IMR-90 (cell line): Measurements from ENCODE around the gene NDUFS3. TPM values are rescaled to one million over a fixed set of nuclear protein-coding genes. Genes with fewer than 3 reads are reported as not detected.

ENCODE experiments used
- ATAC-seq: fragments of 200-7000 bp; cut with Tn5 transposase; 2 replicates; pipeline ENCODE4 v1.9.1; 2020; ENCODE audit warnings: low read depth, mild to moderate bottlenecking, moderate library complexity
- BruUV-seq: library from RNA; stranded (reverse); fragments of 400-500 nt; replicated peaks from 2 replicates; lab custom pipeline; 2021; lab: Mats Ljungman, UMichigan
- CTCF ChIA-PET: fragments of 300-600 bp; formaldehyde crosslinking; extraction: SDS; loops from one replicate; lab custom pipeline; 2021; ENCODE audit warnings: antibody characterized with exemption; lab: Yijun Ruan, JAX
- POLR2A ChIA-PET: fragments of 300-600 bp; sonication (Branson Sonifier 250); formaldehyde crosslinking; loops from one replicate; lab custom pipeline; 2022; ENCODE audit warnings: antibody characterized with exemption; ENCODE audit not compliant: unreplicated experiment; lab: Charles Lee
- DNase-seq: peaks from one replicate; pipeline ENCODE4 v3.0.0; 2013
- H2AFZ ChIP-seq: replicated peaks from 2 replicates; pipeline ENCODE3; 2013; ENCODE audit warnings: low read length, mild to moderate bottlenecking; ENCODE audit not compliant: poor library complexity
- H2AK5ac ChIP-seq: 2 replicates; pipeline ENCODE4 v1.6.1; 2013; ENCODE audit warnings: low read depth, low read length, inconsistent platforms
- H2AK9ac ChIP-seq: replicated peaks from 2 replicates; pipeline ENCODE3; 2013; ENCODE audit warnings: mild to moderate bottlenecking, low read depth, low read length, moderate library complexity; ENCODE audit not compliant: poor library complexity
- H2BK120ac ChIP-seq: 2 replicates; pipeline ENCODE4 v1.6.1; 2013; ENCODE audit warnings: low read depth, low read length, inconsistent platforms
- H2BK15ac ChIP-seq: 3 replicates; pipeline ENCODE4 v1.6.1; 2013; ENCODE audit warnings: low read depth, low read length, inconsistent platforms
- H2BK20ac ChIP-seq: 2 replicates; pipeline ENCODE4 v1.6.1; 2013; ENCODE audit warnings: low read depth, mild to moderate bottlenecking, inconsistent platforms, low read length, moderate library complexity
- H2BK5ac ChIP-seq: 2 replicates; pipeline ENCODE4 v1.6.1; 2013; ENCODE audit warnings: mild to moderate bottlenecking, low read depth, low read length, inconsistent platforms; ENCODE audit not compliant: poor library complexity, severe bottlenecking
- H3K14ac ChIP-seq: replicated peaks from 2 replicates; pipeline ENCODE4 v1.6.1; 2013; ENCODE audit warnings: low read depth, low read length, inconsistent platforms
- H3K18ac ChIP-seq: 2 replicates; pipeline ENCODE4 v1.6.1; 2013; ENCODE audit warnings: low read depth, low read length, control low read depth
- H3K23ac ChIP-seq: 2 replicates; pipeline ENCODE4 v1.6.1; 2013; ENCODE audit warnings: low read depth, low read length, inconsistent platforms
- H3K27ac ChIP-seq: 2 replicates; pipeline ENCODE4 v1.5.1; 2013; ENCODE audit warnings: mild to moderate bottlenecking, control low read depth, low read length; ENCODE audit not compliant: insufficient read depth
- H3K27me3 ChIP-seq: 2 replicates; pipeline ENCODE4 v1.6.1; 2013; ENCODE audit warnings: low read length; ENCODE audit not compliant: control insufficient read depth, insufficient read depth
- H3K36me3 ChIP-seq: 2 replicates; pipeline ENCODE4 v1.6.1; 2013; ENCODE audit warnings: low read length, mixed read lengths; ENCODE audit not compliant: control insufficient read depth, insufficient read depth
- H3K4ac ChIP-seq: 2 replicates; pipeline ENCODE4 v1.6.1; 2013; ENCODE audit warnings: low read depth, low read length, inconsistent platforms
- H3K4me1 ChIP-seq: 2 replicates; pipeline ENCODE4 v1.6.1; 2013; ENCODE audit warnings: low read length, mixed read lengths; ENCODE audit not compliant: control insufficient read depth, insufficient read depth
- H3K4me2 ChIP-seq: 2 replicates; pipeline ENCODE4 v1.6.1; 2013; ENCODE audit warnings: low read depth, mild to moderate bottlenecking, control low read depth, low read length, moderate library complexity
- H3K4me3 ChIP-seq: 2 replicates; pipeline ENCODE4 v1.5.1; 2013; ENCODE audit warnings: low read depth, mild to moderate bottlenecking, control low read depth, low read length, moderate library complexity; ENCODE audit not compliant: insufficient read depth
- H3K56ac ChIP-seq: 2 replicates; pipeline ENCODE4 v1.6.1; 2013; ENCODE audit warnings: low read length, inconsistent platforms; ENCODE audit not compliant: insufficient read depth; ENCODE audit errors: extremely low read depth
- H3K79me1 ChIP-seq, 2 experiments: 2 replicates each; pipeline ENCODE4 v1.6.1; 2013; ENCODE audit warnings: low read length in 2 of 2, inconsistent platforms in 1 of 2, low read depth in 1 of 2
- H3K9ac ChIP-seq: 2 replicates; pipeline ENCODE4 v1.6.1; 2013; ENCODE audit warnings: low read depth, low read length, control low read depth
- H3K9me1 ChIP-seq: 2 replicates; pipeline ENCODE4 v1.6.1; 2013; ENCODE audit warnings: low read length, inconsistent platforms; ENCODE audit not compliant: insufficient read depth
- H3K9me3 ChIP-seq: 2 replicates; pipeline ENCODE4 v1.6.1; 2013; ENCODE audit warnings: low read length; ENCODE audit not compliant: control insufficient read depth, insufficient read depth
- H4K20me1 ChIP-seq: 2 replicates; pipeline ENCODE4 v1.6.1; 2013; ENCODE audit warnings: low read length, inconsistent platforms; ENCODE audit not compliant: insufficient read depth
- H4K5ac ChIP-seq: 2 replicates; pipeline ENCODE4 v1.6.1; 2013; ENCODE audit warnings: mild to moderate bottlenecking, low read depth, low read length, control low read depth
- H4K8ac ChIP-seq, 2 experiments: 2 replicates each; pipeline ENCODE4 v1.6.1; 2013; ENCODE audit warnings: low read depth in 2 of 2, low read length in 2 of 2, control low read depth in 1 of 2, inconsistent platforms in 1 of 2
- H4K91ac ChIP-seq: 2 replicates; pipeline ENCODE4 v1.6.1; 2013; ENCODE audit warnings: low read depth, low read length, inconsistent platforms; ENCODE audit not compliant: insufficient read depth
- BHLHE40 ChIP-seq: fragments of 150-350 bp; IDR thresholded peaks from 2 replicates; pipeline ENCODE4 v1.6.1; 2016; ENCODE audit warnings: mild to moderate bottlenecking, low read depth, low read length
- CEBPB ChIP-seq: IDR thresholded peaks from 2 replicates; pipeline ENCODE4 v1.6.1; 2012; ENCODE audit warnings: low read depth, low read length, improper control_type of control experiment
- CHD1 ChIP-seq: IDR thresholded peaks from 2 replicates; pipeline ENCODE4 v1.6.1; 2012; ENCODE audit warnings: low read depth, low read length, improper control_type of control experiment
- FOS ChIP-seq: fragments of 150-350 bp; IDR thresholded peaks from 2 replicates; pipeline ENCODE4 v1.6.1; 2016; ENCODE audit warnings: low read depth, low read length
- MAFK ChIP-seq: IDR thresholded peaks from 2 replicates; pipeline ENCODE4 v1.6.1; 2012; ENCODE audit warnings: low read depth, low read length, improper control_type of control experiment
- MAZ ChIP-seq: IDR thresholded peaks from 2 replicates; pipeline ENCODE4 v1.6.1; 2012; ENCODE audit warnings: low read depth, mild to moderate bottlenecking, low read length, improper control_type of control experiment, moderate library complexity, borderline replicate concordance
- MXI1 ChIP-seq: IDR thresholded peaks from 2 replicates; pipeline ENCODE4 v1.6.1; 2012; ENCODE audit warnings: low read depth, mild to moderate bottlenecking, low read length, moderate library complexity, borderline replicate concordance
- NFE2L2 ChIP-seq: fragments of 150-350 bp; IDR thresholded peaks from 2 replicates; pipeline ENCODE4 v1.6.1; 2016; ENCODE audit warnings: low read depth, mild to moderate bottlenecking, low read length
- POLR2A ChIP-seq: IDR thresholded peaks from 2 replicates; pipeline ENCODE4 v1.6.1; 2012; ENCODE audit warnings: mild to moderate bottlenecking, low read depth, low read length
- RAD21 ChIP-seq: IDR thresholded peaks from 2 replicates; pipeline ENCODE4 v1.6.1; 2012; ENCODE audit warnings: low read length, improper control_type of control experiment
- RCOR1 ChIP-seq: IDR thresholded peaks from 2 replicates; pipeline ENCODE4 v1.6.1; 2012; ENCODE audit warnings: mild to moderate bottlenecking, low read length, improper control_type of control experiment; ENCODE audit not compliant: insufficient replicate concordance
- RFX5 ChIP-seq: IDR thresholded peaks from 2 replicates; pipeline ENCODE4 v1.8.0; 2012; ENCODE audit warnings: low read depth, mild to moderate bottlenecking, low read length, moderate library complexity
- USF2 ChIP-seq: fragments of 150-350 bp; IDR thresholded peaks from 2 replicates; pipeline ENCODE4 v1.6.1; 2017; ENCODE audit warnings: mild to moderate bottlenecking, antibody characterized with exemption, low read length, low read depth
- WGBS, 2 experiments: methylation state at CpG; one replicate each; pipeline versions ENCODE4 v1.1.5 to v1.1.7; 2013; ENCODE audit warnings: missing lambda C conversion rate in 2 of 2; ENCODE audit not compliant: insufficient read length in 1 of 2; ENCODE audit errors: extremely low coverage in 2 of 2; 5-methylcytosine and 5-hydroxymethylcytosine counted together
- dilution Hi-C: fragments of 300-500 bp; cut with HindIII; formaldehyde crosslinking; loops from one replicate; pipeline ENCODE4 v1.14.3; 2018; ENCODE audit warnings: low sequenced_read_pairs; ENCODE audit not compliant: unreplicated experiment
- in situ Hi-C: fragments of 300-500 bp; cut with MboI; formaldehyde crosslinking; loops from 3 replicates; pipeline ENCODE4 v1.14.3; 2019; ENCODE audit warnings: low sequenced_read_pairs, inconsistent platforms, mixed read lengths
- intact Hi-C: fragments of 100-400 bp; cut with micrococcal nuclease; formaldehyde crosslinking; loops from 2 replicates; pipeline ENCODE4 v1.10.0; 2022
- polyA plus RNA-seq, 3 experiments: library from polyadenylated mRNA; depleted of rRNA; stranded (reverse); fragments of >200 nt; gene quantifications; 2 replicates each; pipeline ENCODE4 v1.2.3, GENCODE V29; 2012; ENCODE audit warnings: low replicate concordance in 1 of 3
- total RNA-seq: library from RNA; depleted of rRNA; stranded (reverse); fragments of >200 nt; gene quantifications from 2 replicates; pipeline ENCODE4 v1.2.3, GENCODE V29; 2012
- TF ChIP-seq, protein P1 (sequence below): conservative IDR thresholded peaks from 2 replicates; pipeline ENCODE4 v1.5.1; 2012; ENCODE audit warnings: mild to moderate bottlenecking, low read depth, low read length, improper control_type of control experiment
- TF ChIP-seq, protein P2 (sequence below): fragments of 150-350 bp; IDR thresholded peaks from 2 replicates; pipeline ENCODE4 v1.6.1; 2016; ENCODE audit warnings: low read depth, mild to moderate bottlenecking, low read length, moderate library complexity, borderline replicate concordance

NDUFS3 gene
- total and polyA plus RNA-seq, 2 of the 4 experiments (the other 2 are of a cell fraction) = 77.1 to 108 TPM

- Histone ChIP-seq H2BK20ac (no peak overlapping the region), H4K91ac (no peak overlapping the region), H3K18ac (no peak overlapping the region), H3K4me1 (no peaks in the 10 kb centered on the region), H3K79me1 (no peaks in the 10 kb centered on the region), H3K23ac (no peak overlapping the region), H4K20me1 (no peaks in the 10 kb centered on the region), H3K56ac (no peak overlapping the region), H3K9me1 (no peaks in the 10 kb centered on the region), H2BK5ac (no peak overlapping the region), H2AK9ac (no peak overlapping the region), H2BK120ac (no peak overlapping the region), H3K27me3 (peaks cover 42% of the 10 kb centered on the region), H4K5ac (no peak overlapping the region), H3K14ac (no peak overlapping the region), H3K9me3 (peaks cover 3% of the 10 kb centered on the region), H4K8ac (no peak overlapping the region), H2AFZ (peak overlapping the region; percentile 83), H3K4me2 (no peak overlapping the region), H3K27ac (no peak overlapping the region), H3K4ac (no peak overlapping the region), H3K4me3 (no peak overlapping the region), H2AK5ac (no peak overlapping the region), H3K9ac (no peak overlapping the region), H2BK15ac (no peak overlapping the region), H3K36me3 (peaks cover 6% of the 10 kb centered on the region)
- no peak for DNase-seq
- in situ Hi-C loops = no loop called here
- TF ChIP-seq POLR2A = no peak
- TF ChIP-seq RFX5 = no peak
- TF ChIP-seq MAFK = no peak
- no peak for TF ChIP-seq MAZ
- no peak for TF ChIP-seq MXI1
- TF ChIP-seq USF2 = no peak
- no peak for TF ChIP-seq BHLHE40
- TF ChIP-seq NFE2L2 = no peak
- TF ChIP-seq, protein P1, sequence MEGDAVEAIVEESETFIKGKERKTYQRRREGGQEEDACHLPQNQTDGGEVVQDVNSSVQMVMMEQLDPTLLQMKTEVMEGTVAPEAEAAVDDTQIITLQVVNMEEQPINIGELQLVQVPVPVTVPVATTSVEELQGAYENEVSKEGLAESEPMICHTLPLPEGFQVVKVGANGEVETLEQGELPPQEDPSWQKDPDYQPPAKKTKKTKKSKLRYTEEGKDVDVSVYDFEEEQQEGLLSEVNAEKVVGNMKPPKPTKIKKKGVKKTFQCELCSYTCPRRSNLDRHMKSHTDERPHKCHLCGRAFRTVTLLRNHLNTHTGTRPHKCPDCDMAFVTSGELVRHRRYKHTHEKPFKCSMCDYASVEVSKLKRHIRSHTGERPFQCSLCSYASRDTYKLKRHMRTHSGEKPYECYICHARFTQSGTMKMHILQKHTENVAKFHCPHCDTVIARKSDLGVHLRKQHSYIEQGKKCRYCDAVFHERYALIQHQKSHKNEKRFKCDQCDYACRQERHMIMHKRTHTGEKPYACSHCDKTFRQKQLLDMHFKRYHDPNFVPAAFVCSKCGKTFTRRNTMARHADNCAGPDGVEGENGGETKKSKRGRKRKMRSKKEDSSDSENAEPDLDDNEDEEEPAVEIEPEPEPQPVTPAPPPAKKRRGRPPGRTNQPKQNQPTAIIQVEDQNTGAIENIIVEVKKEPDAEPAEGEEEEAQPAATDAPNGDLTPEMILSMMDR = no peak
- TF ChIP-seq, protein P2, sequence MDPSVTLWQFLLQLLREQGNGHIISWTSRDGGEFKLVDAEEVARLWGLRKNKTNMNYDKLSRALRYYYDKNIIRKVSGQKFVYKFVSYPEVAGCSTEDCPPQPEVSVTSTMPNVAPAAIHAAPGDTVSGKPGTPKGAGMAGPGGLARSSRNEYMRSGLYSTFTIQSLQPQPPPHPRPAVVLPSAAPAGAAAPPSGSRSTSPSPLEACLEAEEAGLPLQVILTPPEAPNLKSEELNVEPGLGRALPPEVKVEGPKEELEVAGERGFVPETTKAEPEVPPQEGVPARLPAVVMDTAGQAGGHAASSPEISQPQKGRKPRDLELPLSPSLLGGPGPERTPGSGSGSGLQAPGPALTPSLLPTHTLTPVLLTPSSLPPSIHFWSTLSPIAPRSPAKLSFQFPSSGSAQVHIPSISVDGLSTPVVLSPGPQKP = no peak
- no peak for TF ChIP-seq FOS
- no peak for TF ChIP-seq RCOR1
- TF ChIP-seq CEBPB = no peak
- no peak for TF ChIP-seq RAD21
- TF ChIP-seq CHD1 = no peak
- POLR2A ChIA-PET = no interaction called here
- CTCF ChIA-PET = no interaction called here
- 41% methylated on average over 34 of the region's 51 CpGs; no CpG with 5 or more reads in 1 of the 2 experiments for WGBS, 2 experiments
- dilution Hi-C loops = no loop called here
- no TSS peak for BruUV-seq
- no peak for ATAC-seq
- intact Hi-C loops = no loop called here
These were observed 10.7 kb downstream of the NDUFS3 start for GRCh38 chr11:47589584-47589976.
